Vagina (tissue), 2 donors: ENCODE results near the gene FOXP4. TPM values are rescaled to one million over a fixed set of nuclear protein-coding genes. Genes with fewer than 3 reads are reported as not detected.

Experiments used
- DNase-seq, 2 donors: peaks; one replicate each; pipeline ENCODE4 v3.0.0-alpha.2; 2017; ENCODE audit errors: extremely low spot score in 2 of 2
- H3K27ac ChIP-seq: fragments of 200-600 bp; sonication (generic); one replicate; pipeline ENCODE4 v1.5.1; 2019
- H3K27me3 ChIP-seq: fragments of 200-600 bp; sonication (generic); one replicate; pipeline ENCODE4 v1.5.1; 2019
- H3K36me3 ChIP-seq, 2 donors: fragments of 200-600 bp; sonication (generic); one replicate each; pipeline ENCODE4 v1.5.1; 2017 to 2019
- H3K4me1 ChIP-seq: fragments of 200-600 bp; sonication (generic); one replicate; pipeline ENCODE4 v1.5.1; 2019
- H3K4me3 ChIP-seq, 2 donors: fragments of 200-600 bp; sonication (generic); 1 replicate in 1 of 2; 2 replicates in 1 of 2; pipeline ENCODE4 v1.5.1; 2016 to 2019
- H3K9me3 ChIP-seq: fragments of 200-600 bp; sonication (generic); one replicate; pipeline ENCODE4 v1.5.1; 2019
- CTCF ChIP-seq, 3 experiments: fragments of 450-650 bp in 2 of 3; fragments of 200-600 bp in 1 of 3; sonication (generic) in 1 of 3; IDR thresholded peaks; one replicate each; pipeline ENCODE4 v1.5.1; 2017 to 2019; ENCODE audit warnings: antibody characterized with exemption in 3 of 3, mild to moderate bottlenecking in 2 of 3, moderate library complexity in 2 of 3
- POLR2A ChIP-seq, 2 donors: fragments of 450-650 bp; IDR thresholded peaks; one replicate each; pipeline ENCODE4 v1.6.1; 2017; ENCODE audit warnings: antibody characterized with exemption in 2 of 2, mild to moderate bottlenecking in 2 of 2, moderate library complexity in 2 of 2
- POLR2AphosphoS5 ChIP-seq, 2 donors: sonication (generic); formaldehyde crosslinking; IDR thresholded peaks; one replicate each; pipeline ENCODE4 v1.9.0; 2017; ENCODE audit warnings: antibody characterized with exemption in 2 of 2, mild to moderate bottlenecking in 2 of 2, low read depth in 1 of 2; ENCODE audit not compliant: insufficient read depth in 1 of 2
- intact Hi-C: fragments of 100-400 bp; cut with DNase I; formaldehyde crosslinking; loops from one replicate; pipeline ENCODE4 v1.15.1; 2023
- total RNA-seq: library from RNA; depleted of rRNA; stranded (reverse); fragments of >200 nt; gene quantifications from one replicate; pipeline ENCODE4 v1.2.3, GENCODE V29; 2016

The FOXP4 gene
- total RNA-seq, 1 donor from 2014 or later, result 7.4 TPM

GRCh38 chr6:41570259-41570615, 24.1 kb downstream of the FOXP4 start:
- no peak overlapping the region for H3K4me3 ChIP-seq
- TF ChIP-seq CTCF (IDR thresholded peaks at IDR 0.05), result no peak
- no peaks in the 10 kb centered on the region for H3K27me3 ChIP-seq
- DNase-seq, result no peak
- H3K9me3 ChIP-seq, result no peaks in the 10 kb centered on the region
- H3K36me3 ChIP-seq, result no peaks in the 10 kb centered on the region
- peaks cover 35% of the 10 kb centered on the region for H3K4me1 ChIP-seq
- H3K27ac ChIP-seq, result no peak overlapping the region
- intact Hi-C loops, result no loop called here

DNA sequence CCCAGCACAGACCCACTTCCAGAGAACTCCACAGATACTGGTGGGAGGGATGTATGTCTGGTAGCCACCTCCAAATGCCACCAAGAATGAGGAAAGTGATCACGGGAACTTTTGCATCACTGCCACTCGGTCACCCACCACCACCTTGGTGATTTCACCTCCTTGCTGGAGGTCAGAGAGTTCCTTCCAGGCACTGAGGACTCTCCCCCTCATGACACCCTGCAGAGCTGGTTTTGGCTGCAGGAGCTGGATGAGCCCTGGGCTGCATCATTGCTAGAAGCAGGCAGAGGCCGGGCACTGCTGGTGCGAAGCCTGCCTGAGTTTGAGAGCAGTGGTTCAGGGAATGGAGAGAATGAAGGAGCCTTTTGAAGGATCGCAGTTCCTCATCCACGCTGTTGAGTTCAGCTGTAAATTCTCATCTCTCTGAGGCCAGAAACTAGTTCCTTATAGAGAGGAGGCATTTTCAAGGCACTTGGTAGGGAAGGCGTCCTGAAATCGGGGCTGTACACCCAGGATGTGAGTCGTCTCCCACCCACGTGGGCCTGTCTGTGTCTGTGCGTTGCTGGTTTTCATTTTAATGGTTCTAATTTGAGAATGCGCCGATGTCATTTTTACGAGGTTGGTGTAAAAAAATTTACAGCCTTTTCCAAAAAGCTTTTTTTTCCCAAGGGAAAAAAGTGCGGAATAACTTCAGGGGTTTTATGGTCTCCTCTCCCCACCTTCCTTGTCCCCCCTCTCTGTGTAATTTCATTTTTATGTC, 25.0 kb downstream of the FOXP4 start:
- Histone ChIP-seq H3K9me3 (no peaks in the 10 kb centered on the region), H3K4me3 (no peak overlapping the region), H3K36me3 (no peaks in the 10 kb centered on the region), H3K27ac (no peak overlapping the region), H3K4me1 (peaks cover 35% of the 10 kb centered on the region), H3K27me3 (no peaks in the 10 kb centered on the region)
- no peak for DNase-seq
- TF ChIP-seq POLR2AphosphoS5 (IDR thresholded peaks at IDR 0.05; ENCODE audit: insufficient read depth in 1 of 2, low read depth in 1 of 2), result no peak
- no peak for TF ChIP-seq CTCF (IDR thresholded peaks at IDR 0.05)
- no peak for TF ChIP-seq POLR2A (IDR thresholded peaks at IDR 0.05)
- intact Hi-C loops, result no loop called here

DNA sequence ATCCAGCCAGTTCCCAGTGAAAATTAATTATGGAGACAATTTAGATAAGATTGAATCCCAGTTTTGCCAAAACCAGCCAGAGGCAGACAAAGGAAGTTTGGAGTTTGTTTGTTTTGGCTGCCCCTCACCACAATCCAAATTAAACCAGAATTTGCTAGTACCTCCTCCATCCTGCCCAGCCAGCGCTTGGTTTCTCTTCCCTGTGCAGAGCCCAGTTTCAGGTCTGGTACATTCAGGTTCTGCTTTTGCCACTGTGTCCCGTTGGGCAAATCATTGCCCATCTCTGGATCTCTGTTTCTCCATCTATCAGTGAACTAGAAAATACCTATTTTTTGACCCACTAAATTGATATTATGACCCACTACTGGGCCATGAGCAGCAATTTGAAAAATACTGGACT, 26.4 kb downstream of the FOXP4 start:
- H3K4me1 ChIP-seq, result peaks cover 40% of the 10 kb centered on the region
- intact Hi-C loops, result no loop called here
- H3K27ac ChIP-seq, result no peak overlapping the region
- TF ChIP-seq CTCF (IDR thresholded peaks at IDR 0.05) (no peak), POLR2AphosphoS5 (IDR thresholded peaks at IDR 0.05; ENCODE audit: insufficient read depth in 1 of 2, low read depth in 1 of 2) (no peak), POLR2A (IDR thresholded peaks at IDR 0.05) (no peak)
- no peak for DNase-seq
- H3K27me3 ChIP-seq, result no peaks in the 10 kb centered on the region
- no peaks in the 10 kb centered on the region for H3K36me3 ChIP-seq
- no peaks in the 10 kb centered on the region for H3K9me3 ChIP-seq
- no peak overlapping the region for H3K4me3 ChIP-seq

DNA sequence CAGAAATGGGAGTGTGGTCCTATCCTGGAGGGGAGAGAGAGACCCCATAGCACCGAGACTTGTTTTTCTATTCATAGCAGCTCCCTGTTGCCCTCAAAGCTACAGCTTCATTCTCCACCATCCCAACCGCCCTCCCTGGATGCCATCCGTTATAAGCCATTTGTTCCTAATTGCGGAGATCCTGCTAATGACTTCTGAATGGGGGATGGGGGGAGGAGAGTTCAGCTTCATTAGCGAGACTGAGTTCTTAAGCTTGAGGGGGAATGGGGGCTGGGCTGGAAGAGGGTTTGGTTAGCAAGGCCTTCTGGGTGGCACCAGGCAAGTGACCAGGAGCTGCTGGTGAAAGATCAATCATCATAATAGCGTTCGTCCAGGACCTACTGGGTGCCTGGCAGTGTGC, 27.1 kb downstream of the FOXP4 start:
- DNase-seq, result no peak
- Histone ChIP-seq H3K36me3 (no peaks in the 10 kb centered on the region), H3K4me1 (peaks cover 47% of the 10 kb centered on the region), H3K27me3 (no peaks in the 10 kb centered on the region), H3K27ac (no peak overlapping the region), H3K9me3 (no peaks in the 10 kb centered on the region), H3K4me3 (no peak overlapping the region)
- intact Hi-C loops, result no loop called here
- no peak for TF ChIP-seq POLR2AphosphoS5 (IDR thresholded peaks at IDR 0.05; ENCODE audit: insufficient read depth in 1 of 2, low read depth in 1 of 2)
- TF ChIP-seq POLR2A (IDR thresholded peaks at IDR 0.05), result no peak
- no peak for TF ChIP-seq CTCF (IDR thresholded peaks at IDR 0.05)

GRCh38 chr6:41573985-41574384, 27.8 kb downstream of the FOXP4 start:
- no peak for TF ChIP-seq POLR2A (IDR thresholded peaks at IDR 0.05)
- H3K27ac ChIP-seq, result no peak overlapping the region

More at GRCh38 chr6:41573985-41574384, 27.8 kb downstream of the FOXP4 start:
- H3K27me3 ChIP-seq, result no peaks in the 10 kb centered on the region
- no peak for DNase-seq
- no peaks in the 10 kb centered on the region for H3K9me3 ChIP-seq
- no peaks in the 10 kb centered on the region for H3K36me3 ChIP-seq
- peaks cover 48% of the 10 kb centered on the region for H3K4me1 ChIP-seq
- intact Hi-C loops, result no loop called here
- H3K4me3 ChIP-seq, result no peak overlapping the region
